Thyroid gland (tissue), 4 donors: Measurements from ENCODE around the gene IFNA14. TPM values are rescaled to one million over a fixed set of nuclear protein-coding genes. Genes with fewer than 3 reads are reported as not detected.
"Not testable (repeated sequence)": the region's sequence is repeated elsewhere in the genome, so short reads cannot be mapped to it uniquely, and the experiment has no call there.

Experiments
- DNase-seq, 2 donors: peaks; one replicate each; pipeline ENCODE4 v3.0.0-alpha.2; 2019
- H3K27ac ChIP-seq, 3 donors: fragments of 200-600 bp; sonication (generic); 1 replicate in 2 of 3; 2 replicates in 1 of 3; pipeline ENCODE4 v1.5.1; 2016 to 2019; ENCODE audit warnings: mild to moderate bottlenecking in 1 of 3, moderate library complexity in 1 of 3
- H3K27me3 ChIP-seq: fragments of 200-600 bp; sonication (generic); one replicate; pipeline ENCODE4 v1.5.1; 2019
- H3K36me3 ChIP-seq, 2 donors: fragments of 200-600 bp; sonication (generic); one replicate each; pipeline ENCODE4 v1.5.1; 2016 to 2019
- H3K4me1 ChIP-seq, 2 donors: fragments of 200-600 bp; sonication (generic); one replicate each; pipeline ENCODE4 v1.5.1; 2017 to 2019
- H3K4me3 ChIP-seq, 3 donors: fragments of 200-600 bp; sonication (generic); replicated peaks in 1 of 3; 1 replicate in 2 of 3; 2 replicates in 1 of 3; pipeline ENCODE4 v1.5.1; 2016; ENCODE audit warnings: mild to moderate bottlenecking in 1 of 3
- H3K9me3 ChIP-seq: fragments of 200-600 bp; sonication (generic); one replicate; pipeline ENCODE4 v1.5.1; 2017
- CTCF ChIP-seq, 6 experiments: fragments of 200-600 bp in 3 of 6; fragments of 450-650 bp in 3 of 6; sonication (generic) in 3 of 6; IDR thresholded peaks; one replicate each; pipeline ENCODE4 v1.5.1; 2016 to 2019; ENCODE audit warnings: antibody characterized with exemption in 6 of 6, mild to moderate bottlenecking in 2 of 6, inconsistent platforms in 1 of 6, moderate library complexity in 1 of 6
- POLR2A ChIP-seq, 2 donors: fragments of 450-650 bp; IDR thresholded peaks; one replicate each; pipeline ENCODE4 v1.6.1; 2017; ENCODE audit warnings: antibody characterized with exemption in 2 of 2, mild to moderate bottlenecking in 2 of 2, moderate library complexity in 1 of 2
- WGBS, 2 donors: methylation state at CpG; one replicate each; pipeline ENCODE4 v1.1.5; 2017; 5-methylcytosine and 5-hydroxymethylcytosine counted together
- intact Hi-C: fragments of 100-400 bp; cut with DNase I; formaldehyde crosslinking; loops from one replicate; pipeline ENCODE4 v1.15.1; 2023
- total RNA-seq, 4 donors: library from RNA; depleted of rRNA; stranded (reverse); fragments of >200 nt; gene quantifications; one replicate each; pipeline ENCODE4 v1.2.3, GENCODE V29; 2016

Gene IFNA14
- total RNA-seq, 4 donors from 2014 or later = not detected

GRCh38 chr9:21244836-21245235 lies 5.0 kb upstream of the IFNA14 start:
- intact Hi-C loops = no loop called here
- no peaks in the 10 kb centered on the region for H3K27me3 ChIP-seq
- WGBS, 2 donors = 69 to 75% methylated on average over 2 of the region's 2 CpGs
- no peak for TF ChIP-seq CTCF (IDR thresholded peaks at IDR 0.05)
- no peaks in the 10 kb centered on the region for H3K9me3 ChIP-seq
- H3K36me3 ChIP-seq = no peaks in the 10 kb centered on the region
- H3K4me3 ChIP-seq = no peak overlapping the region
- no peak overlapping the region for H3K27ac ChIP-seq
- DNase-seq = no peak
- H3K4me1 ChIP-seq = no peaks in the 10 kb centered on the region

- H3K4me1 ChIP-seq = not testable (repeated sequence)
- 25 to 37% methylated on average over 1 of the region's 1 CpG for WGBS, 2 donors
Observed at GRCh38 chr9:21236360-21236714, 3.5 kb downstream of the IFNA14 start.

GRCh38 chr9:21235468-21236359 lies 4.1 kb downstream of the IFNA14 start:
- H3K27ac ChIP-seq, H3K36me3 ChIP-seq, H3K4me1 ChIP-seq, intact Hi-C loops, H3K27me3 ChIP-seq, H3K4me3 ChIP-seq, H3K9me3 ChIP-seq: not testable (repeated sequence)
- 38 to 45% methylated on average over 8 of the region's 8 CpGs for WGBS, 2 donors
- peak; percentile 18 to 34 for DNase-seq
- TF ChIP-seq CTCF (IDR thresholded peaks at IDR 0.05) = peak in 5 of 6 experiments; percentile 11 to 52 (median 44)

More at GRCh38 chr9:21236360-21236714, 3.5 kb downstream of the IFNA14 start:
- intact Hi-C loops, H3K4me3 ChIP-seq, H3K27me3 ChIP-seq, H3K27ac ChIP-seq, DNase-seq, H3K36me3 ChIP-seq, H3K9me3 ChIP-seq: not testable (repeated sequence)

- TF ChIP-seq CTCF (IDR thresholded peaks at IDR 0.05) = no peak
- no peaks in the 10 kb centered on the region for H3K36me3 ChIP-seq
- H3K9me3 ChIP-seq = no peaks in the 10 kb centered on the region
- 75 to 86% methylated on average over 4 of the region's 4 CpGs for WGBS, 2 donors
- H3K27ac ChIP-seq = no peak overlapping the region
- no peaks in the 10 kb centered on the region for H3K4me1 ChIP-seq
- no peak overlapping the region for H3K4me3 ChIP-seq
- H3K27me3 ChIP-seq = no peaks in the 10 kb centered on the region
- DNase-seq = no peak
- intact Hi-C loops = no loop called here
Observed at GRCh38 chr9:21234153-21234687, 5.6 kb downstream of the IFNA14 start.

GRCh38 chr9:21233258-21233657 lies 6.5 kb downstream of the IFNA14 start:
- no peaks in the 10 kb centered on the region for H3K36me3 ChIP-seq
- intact Hi-C loops = no loop called here
- H3K4me3 ChIP-seq = no peak overlapping the region
- no peak for TF ChIP-seq POLR2A (IDR thresholded peaks at IDR 0.05)
- 96% methylated on average over 2 of the region's 2 CpGs; no CpG with 5 or more reads in 1 of the 2 donors for WGBS, 2 donors
- DNase-seq = no peak
- no peak overlapping the region for H3K27ac ChIP-seq
- H3K27me3 ChIP-seq = no peaks in the 10 kb centered on the region
- no peaks in the 10 kb centered on the region for H3K4me1 ChIP-seq
- no peaks in the 10 kb centered on the region for H3K9me3 ChIP-seq

- no peaks in the 10 kb centered on the region for H3K36me3 ChIP-seq
- no peaks in the 10 kb centered on the region for H3K4me1 ChIP-seq
- H3K27me3 ChIP-seq = no peaks in the 10 kb centered on the region
- no peak within 1 kb of the TSS for H3K27ac ChIP-seq
- intact Hi-C loops = no loop called here
- H3K4me3 ChIP-seq = no peak within 1 kb of the TSS
- no peak for TF ChIP-seq POLR2A (IDR thresholded peaks at IDR 0.05)
- TF ChIP-seq CTCF (IDR thresholded peaks at IDR 0.05) = no peak
- H3K9me3 ChIP-seq = no peaks in the 10 kb centered on the region
- no peak for DNase-seq
- WGBS, 2 donors = 88 to 93% methylated on average over 2 of the region's 2 CpGs
Observed at GRCh38 chr9:21228122-21228521, 11.7 kb downstream of the IFNA14 start, which contains the start of gene IFNA17. IFNA17 (minus strand) TSS chr9:21228222; CDS start chr9:21228173, 49 bp downstream.

GRCh38 chr9:21217211-21217610 lies 22.6 kb downstream of the IFNA14 start, which contains the start of gene IFNA16:
IFNA16 (minus strand) TSS chr9:21217311; CDS start chr9:21217305, 6 bp downstream.
- DNase-seq, H3K4me3 ChIP-seq, intact Hi-C loops, H3K9me3 ChIP-seq, H3K36me3 ChIP-seq, H3K27me3 ChIP-seq, H3K4me1 ChIP-seq, H3K27ac ChIP-seq: not testable (repeated sequence)
- WGBS, 2 donors = 100% methylated on average over 1 of the region's 1 CpG
